Ammon's horn (tissue), 1 donor: ENCODE data around the gene ZNF561.

Source experiments
- DNase-seq: peaks from one replicate; pipeline ENCODE4 v3.0.0-alpha.2; 2016; ENCODE audit warnings: low spot score

The ZNF561 gene

GRCh38 chr19:9580728-9581127 is 40.3 kb downstream of the ZNF561 start:
- DNase-seq, result no peak

DNA sequence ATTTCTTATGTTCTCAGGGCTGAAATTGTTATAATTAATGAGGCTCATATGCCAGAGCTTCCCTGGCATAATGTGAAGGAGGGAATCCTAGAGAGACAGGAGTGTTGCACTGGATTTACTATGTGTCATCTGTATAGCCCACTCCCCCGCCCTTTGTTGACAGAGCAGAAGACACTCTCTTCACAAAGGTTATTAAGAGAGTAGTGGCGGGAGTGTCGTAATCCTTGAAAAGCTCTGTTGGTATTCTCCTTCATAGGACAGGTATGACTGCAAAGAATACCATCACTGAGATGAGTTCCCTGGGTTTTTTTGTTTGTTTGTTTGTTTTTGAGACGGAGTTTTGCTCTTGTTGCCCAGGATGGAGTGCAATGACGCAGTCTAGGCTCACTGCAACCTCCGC is 50.8 kb downstream of the ZNF561 start:
- DNase-seq, result no peak

DNA sequence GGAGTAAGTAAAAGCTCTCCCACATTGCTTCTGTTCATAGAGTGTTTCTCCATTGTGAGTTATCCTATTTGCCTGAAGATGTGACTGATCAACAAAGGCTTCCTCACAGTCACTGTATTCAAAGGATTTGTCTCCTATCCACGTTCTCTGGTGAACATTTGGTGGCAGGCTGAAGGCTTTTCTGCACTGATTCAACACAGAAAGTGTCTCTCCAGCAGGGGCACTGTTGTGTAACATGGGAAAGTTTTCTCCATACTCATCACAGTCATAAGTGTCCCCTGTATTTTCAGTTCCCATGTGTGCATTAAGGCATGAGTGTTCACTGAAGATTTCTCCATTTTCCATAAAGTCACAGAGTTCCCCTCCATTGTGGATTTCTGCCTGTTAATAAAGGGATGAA is 54.3 kb downstream of the ZNF561 start:
- peak; percentile 15 for DNase-seq

DNA sequence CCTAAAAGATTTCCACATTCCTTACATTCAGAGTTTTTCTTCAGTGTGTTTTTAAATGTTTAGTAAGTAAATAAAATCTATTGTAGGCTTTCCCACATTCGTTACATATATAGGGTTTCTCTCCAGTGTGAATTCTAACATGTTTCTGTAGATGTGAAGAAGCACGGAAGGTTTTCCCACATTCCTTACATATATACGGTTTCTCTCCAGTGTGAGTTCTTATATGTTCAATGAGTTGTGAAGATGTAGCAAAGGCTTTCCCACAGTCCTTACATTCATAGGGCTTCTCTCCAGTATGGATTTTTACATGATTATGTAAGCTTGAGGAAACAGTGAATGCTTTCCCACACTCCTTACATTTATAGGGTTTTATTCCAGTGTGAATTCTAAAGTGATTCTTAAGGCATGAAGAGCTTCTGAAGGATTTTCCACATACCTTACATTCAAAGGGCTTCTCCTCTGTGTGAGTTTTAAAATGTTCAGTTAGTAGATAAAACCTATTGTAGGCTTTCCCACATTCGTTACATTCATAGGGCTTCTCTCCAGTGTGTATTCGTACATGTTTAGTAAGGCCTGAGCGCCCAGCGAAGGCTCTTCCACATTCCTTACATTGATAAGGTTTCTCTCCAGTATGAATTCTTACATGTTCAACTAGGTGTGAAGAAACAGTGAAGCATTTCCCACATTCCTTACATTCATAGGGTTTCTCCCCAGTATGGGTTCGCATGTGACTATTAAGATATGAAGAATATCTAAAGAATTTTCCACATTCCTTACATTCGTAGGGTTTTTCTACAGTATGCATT is 54.9 kb downstream of the ZNF561 start:
- no peak for DNase-seq
